HG03460 (cell line): ENCODE data around the gene CLASP2.

Experiments used
- ATAC-seq: cut with Tn5 transposase; IDR thresholded peaks from one replicate; pipeline ENCODE4 v1.9.1; 2021; ENCODE audit not compliant: unreplicated experiment

The CLASP2 gene

GRCh38 chr3:33547101-33547500 lies 171.0 kb downstream of the CLASP2 start:
- ATAC-seq = no peak

- no peak for ATAC-seq
Observed at GRCh38 chr3:33544126-33544525, 173.9 kb downstream of the CLASP2 start.

- ATAC-seq = no peak
Observed at GRCh38 chr3:33543601-33544000, 174.5 kb downstream of the CLASP2 start.

- ATAC-seq = no peak
Observed at GRCh38 chr3:33541918-33542317, 176.1 kb downstream of the CLASP2 start.

GRCh38 chr3:33538678-33539339 lies 179.2 kb downstream of the CLASP2 start:
- no peak for ATAC-seq

DNA sequence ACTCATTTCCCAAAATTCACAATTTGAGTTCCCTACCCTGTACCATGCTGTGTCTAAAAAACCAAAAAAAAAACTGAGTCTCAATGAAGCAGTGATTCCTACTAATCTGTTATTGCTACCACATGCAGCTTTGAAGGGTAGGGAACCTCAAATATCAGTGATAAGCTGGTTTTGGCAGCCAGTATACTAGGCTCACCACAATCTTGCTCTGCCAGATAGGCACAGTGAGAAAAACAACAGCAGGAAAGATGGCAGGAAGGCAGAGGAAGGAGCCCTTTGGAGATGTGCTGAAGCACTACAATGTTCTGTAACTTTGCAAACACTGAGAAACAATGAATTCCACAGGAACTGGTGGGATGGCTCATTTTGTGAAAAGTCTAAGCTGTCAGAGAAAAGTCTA lies 180.9 kb downstream of the CLASP2 start:
- ATAC-seq = no peak

- ATAC-seq = no peak
Observed at GRCh38 chr3:33526787-33527186, 191.3 kb downstream of the CLASP2 start.

- no peak for ATAC-seq
Observed at GRCh38 chr3:33525232-33525631, 192.8 kb downstream of the CLASP2 start.

DNA sequence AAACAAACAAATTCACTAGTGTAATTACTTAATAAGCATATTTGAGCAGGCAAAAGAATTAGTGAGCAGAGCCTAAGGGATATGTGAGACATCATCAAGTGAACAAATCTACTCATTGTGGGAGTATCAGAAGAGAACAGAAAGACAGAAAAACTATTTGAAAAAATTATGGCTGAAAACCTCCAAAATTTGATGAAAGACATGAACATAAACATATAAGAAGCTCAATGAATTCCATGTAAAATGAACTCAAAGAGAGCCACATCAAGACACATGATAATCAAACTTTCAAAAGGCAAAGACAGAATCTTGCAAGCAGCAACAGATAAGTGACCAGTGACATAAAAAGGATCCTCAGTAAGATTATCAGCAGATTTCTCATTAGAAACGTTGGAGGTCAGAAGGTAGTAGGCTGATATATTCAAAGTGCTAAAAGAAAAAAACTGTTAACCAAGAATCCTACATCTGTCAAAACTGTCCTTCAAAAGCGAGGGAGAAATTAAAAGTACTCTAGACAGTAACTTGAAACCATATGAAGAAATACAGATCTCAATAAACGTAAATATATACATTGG lies 194.9 kb downstream of the CLASP2 start:
- ATAC-seq = no peak

- ATAC-seq = no peak
Observed at GRCh38 chr3:33521736-33522135, 196.3 kb downstream of the CLASP2 start.

DNA sequence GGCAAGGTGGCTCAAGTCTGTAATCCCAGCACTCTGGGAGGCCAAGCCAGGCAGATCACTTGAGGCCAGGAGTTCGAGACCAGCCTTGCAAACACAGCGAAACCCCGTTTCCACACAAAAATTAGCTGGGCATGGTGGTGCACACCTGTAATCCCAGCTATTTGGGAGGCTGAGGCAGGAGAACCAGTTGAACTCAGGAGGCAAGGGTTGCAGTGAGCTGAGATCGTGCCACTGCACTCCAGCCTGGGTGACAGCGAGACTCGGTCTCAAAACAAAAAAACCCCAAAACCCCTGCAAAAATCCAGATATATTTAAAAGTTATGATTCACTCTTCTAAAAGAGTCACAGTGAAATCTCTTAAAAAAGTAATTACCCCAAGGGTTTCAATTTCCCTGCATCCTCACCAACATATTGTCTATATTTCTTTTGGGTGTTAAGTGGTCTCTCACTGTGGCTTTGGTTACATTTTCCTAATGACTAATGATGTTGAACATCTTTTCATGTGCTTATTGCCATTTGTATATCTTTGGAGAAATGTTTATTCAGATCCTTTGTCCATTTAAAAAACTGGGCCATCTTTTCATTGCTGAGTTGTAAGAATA lies 204.7 kb downstream of the CLASP2 start:
- ATAC-seq = no peak

GRCh38 chr3:33505027-33505426 lies 213.0 kb downstream of the CLASP2 start:
- no peak for ATAC-seq

DNA sequence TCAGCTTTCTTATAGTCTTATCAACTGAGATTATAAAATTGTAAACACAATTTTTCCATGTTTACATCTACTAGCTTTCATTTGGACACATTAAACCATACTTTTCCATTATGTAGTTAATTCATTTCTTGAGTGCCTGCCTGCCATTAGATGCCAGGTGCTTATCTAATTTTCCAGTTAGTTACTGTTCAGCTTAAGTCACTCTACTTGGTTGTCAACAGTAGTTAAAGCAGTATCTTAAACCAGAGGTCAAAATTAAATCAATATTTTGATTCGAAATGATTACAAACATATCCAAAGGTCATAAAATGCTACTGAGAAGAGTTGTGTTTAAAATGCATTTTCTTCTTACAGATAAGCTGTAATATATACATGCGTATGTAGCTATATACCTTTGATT lies 221.6 kb downstream of the CLASP2 start:
- ATAC-seq = no peak

GRCh38 chr3:33491721-33492120 lies 226.3 kb downstream of the CLASP2 start:
- no peak for ATAC-seq

DNA sequence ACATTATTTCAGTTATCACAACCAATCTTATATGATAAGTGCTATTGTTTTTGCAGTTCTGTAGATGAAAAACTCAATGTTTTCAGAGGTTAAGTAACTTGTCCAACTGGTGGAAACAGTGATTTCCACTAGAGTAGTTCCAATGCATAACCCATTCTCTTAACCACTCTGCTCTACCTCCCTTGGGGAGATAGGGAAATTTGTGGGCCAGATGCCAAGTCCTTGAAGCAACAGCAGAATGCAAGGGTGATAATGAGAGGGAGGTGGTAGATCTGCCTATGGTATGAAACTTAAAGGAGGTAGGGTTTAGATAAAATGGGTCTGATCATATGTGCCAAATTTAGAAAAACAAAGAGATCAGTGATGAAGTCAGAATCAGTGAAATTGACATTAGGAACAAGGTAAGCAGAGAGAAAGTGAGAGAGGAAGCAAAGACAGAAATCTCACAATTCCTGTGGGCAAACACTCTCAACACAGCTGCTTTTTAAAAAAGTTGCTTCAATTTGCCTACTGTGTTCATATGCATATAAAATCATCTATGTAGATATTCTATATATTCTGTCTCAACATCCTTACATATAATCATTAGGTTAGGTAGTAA lies 227.3 kb downstream of the CLASP2 start:
- ATAC-seq = no peak

DNA sequence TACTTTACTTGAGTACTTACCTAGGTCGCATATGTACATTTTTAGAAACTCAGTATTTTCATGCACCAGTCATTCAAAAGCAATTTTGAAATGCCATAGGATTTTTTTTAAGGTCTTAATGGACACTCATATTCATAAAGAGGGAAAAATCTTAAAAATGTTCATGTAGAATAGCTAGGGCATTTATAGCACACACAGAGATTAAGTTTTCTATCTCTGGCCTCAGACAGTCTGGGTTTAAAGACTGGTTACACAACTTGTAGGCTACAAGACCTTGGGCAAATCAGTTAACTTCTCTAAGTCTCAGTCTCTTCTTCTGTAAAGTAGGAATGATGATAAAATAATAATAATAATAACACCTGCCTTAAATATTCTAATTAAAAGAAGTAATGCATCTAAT lies 229.4 kb downstream of the CLASP2 start:
- ATAC-seq = no peak

GRCh38 chr3:33488246-33488645 lies 229.8 kb downstream of the CLASP2 start:
- no peak for ATAC-seq

DNA sequence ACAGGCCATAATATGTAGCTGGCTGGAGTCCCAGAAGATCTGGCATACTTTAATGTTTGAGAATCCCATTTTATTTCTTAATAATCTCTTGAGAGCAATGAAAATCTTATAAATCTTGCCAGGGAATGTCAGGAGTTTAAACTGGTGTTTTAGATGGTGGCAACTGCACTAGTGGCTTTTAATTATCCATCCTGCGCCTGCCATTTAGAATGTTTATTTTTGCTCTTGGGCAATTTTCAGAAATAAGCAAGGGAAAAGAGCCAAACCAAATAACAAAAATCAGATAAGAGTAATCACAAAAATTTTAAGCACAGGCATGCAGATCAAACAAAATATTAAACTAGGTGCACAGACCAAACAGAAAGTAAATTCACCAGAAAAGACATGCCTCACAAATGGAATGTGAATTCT lies 235.9 kb downstream of the CLASP2 start:
- ATAC-seq = no peak

DNA sequence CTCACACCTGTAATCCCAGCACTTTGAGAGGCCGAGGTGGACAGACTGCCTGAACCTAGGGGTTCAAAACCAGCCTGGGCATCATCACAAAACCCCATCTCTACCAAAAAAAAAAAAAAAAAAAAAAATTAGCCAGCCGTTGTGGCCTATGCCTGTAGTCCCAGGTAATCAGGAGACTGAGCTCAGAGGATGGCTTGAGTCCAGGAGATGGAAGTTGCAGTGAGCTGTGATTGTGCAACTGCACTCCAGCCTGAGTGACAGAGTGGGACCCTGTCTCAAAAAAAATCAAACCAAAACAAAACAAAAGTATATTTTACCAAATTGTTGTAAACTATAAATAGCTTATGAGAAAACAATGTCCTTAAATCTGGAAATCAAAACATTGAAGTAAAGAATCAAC lies 243.2 kb downstream of the CLASP2 start:
- ATAC-seq = no peak

DNA sequence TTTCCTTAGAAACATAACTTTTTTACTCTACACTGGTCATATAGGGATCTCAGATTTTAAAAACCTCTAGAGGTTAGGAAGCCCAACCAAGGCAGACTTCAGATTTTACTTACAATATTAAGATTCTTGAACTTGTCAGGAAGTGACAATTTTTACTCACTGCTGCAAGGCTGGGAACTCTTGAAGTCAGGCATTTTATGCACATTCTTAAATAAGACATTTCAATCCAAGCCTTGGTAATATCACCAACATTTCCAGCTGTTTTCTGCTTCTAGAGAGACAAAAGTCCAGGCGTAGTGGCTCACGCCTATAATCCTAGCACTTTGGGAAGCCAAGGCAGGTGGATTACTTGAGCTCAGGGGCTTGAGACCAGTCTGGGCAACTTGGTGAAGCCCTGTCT lies 244.2 kb downstream of the CLASP2 start:
- no peak for ATAC-seq

DNA sequence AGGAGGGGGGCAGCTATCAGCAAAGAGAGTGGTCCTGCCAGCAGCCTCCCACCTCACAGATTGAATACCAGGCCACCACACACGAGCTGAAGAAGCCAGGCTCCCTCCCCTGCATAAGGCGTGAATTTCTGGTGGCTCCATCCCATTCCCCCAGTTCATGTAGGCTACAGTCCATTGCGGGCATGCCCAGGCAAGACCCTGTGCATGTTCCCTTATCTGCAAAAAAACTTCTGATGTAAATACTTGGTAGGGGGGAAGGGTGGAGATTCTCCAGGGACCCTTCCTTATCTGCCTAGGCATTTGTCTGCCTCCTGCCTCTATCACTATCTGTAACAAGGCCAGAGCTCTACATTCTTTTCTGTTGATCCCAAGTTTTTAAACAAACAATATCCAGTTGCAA lies 250.3 kb downstream of the CLASP2 start:
- ATAC-seq = no peak

GRCh38 chr3:33461097-33461496 lies 257.0 kb downstream of the CLASP2 start:
- no peak for ATAC-seq
